ENCODE data around the gene SIPA1. TPM values are rescaled to one million over a fixed set of nuclear protein-coding genes. Genes with fewer than 3 reads are reported as not detected.
A peak's percentile ranks its signal among the peaks of the same experiment; 100 is the strongest.

The SIPA1 gene
- total RNA-seq, 2 experiments from 2014 or later = 172 to 180 TPM

DNA sequence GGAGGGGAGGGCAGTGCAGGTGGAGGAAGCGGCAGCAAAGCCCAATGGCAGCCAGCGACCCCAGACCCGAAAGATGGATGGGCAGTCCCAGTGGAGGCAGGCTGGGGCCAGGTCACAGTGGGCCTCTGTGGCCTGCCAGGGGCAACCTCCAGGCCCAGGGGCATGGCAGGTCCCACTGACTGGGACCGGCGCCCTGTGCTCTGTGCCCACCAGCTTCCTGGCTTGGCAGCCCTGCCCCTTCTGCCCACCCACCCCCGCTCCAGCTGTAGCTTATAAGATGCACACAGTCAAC lies 38.0 kb upstream of the SIPA1 start:
- no peak for DNase-seq
- ATAC-seq = no peak
- intact Hi-C loops (cut with micrococcal nuclease) = no loop called here
- Mint-ChIP-seq H3K9me3 (no peaks in the 10 kb centered on the region), H3K36me3 (ENCODE audit: low read depth) (peaks cover 6% of the 10 kb centered on the region), H3K27ac (no peak overlapping the region), H3K4me3 (no peak overlapping the region), H3K27me3 (no peaks in the 10 kb centered on the region), H3K4me1 (ENCODE audit: low read depth) (peaks cover 11% of the 10 kb centered on the region)
- CTCF ChIA-PET = no interaction called here
- POLR2A ChIA-PET = interaction anchor here (0.6 to 1.5 kb wide), 3 partner anchors 9 to 61 kb away, joined by 3 to 4 read pairs (median 3); partner anchors contain the start of gene FAM89B
- TF ChIP-seq, protein P1, sequence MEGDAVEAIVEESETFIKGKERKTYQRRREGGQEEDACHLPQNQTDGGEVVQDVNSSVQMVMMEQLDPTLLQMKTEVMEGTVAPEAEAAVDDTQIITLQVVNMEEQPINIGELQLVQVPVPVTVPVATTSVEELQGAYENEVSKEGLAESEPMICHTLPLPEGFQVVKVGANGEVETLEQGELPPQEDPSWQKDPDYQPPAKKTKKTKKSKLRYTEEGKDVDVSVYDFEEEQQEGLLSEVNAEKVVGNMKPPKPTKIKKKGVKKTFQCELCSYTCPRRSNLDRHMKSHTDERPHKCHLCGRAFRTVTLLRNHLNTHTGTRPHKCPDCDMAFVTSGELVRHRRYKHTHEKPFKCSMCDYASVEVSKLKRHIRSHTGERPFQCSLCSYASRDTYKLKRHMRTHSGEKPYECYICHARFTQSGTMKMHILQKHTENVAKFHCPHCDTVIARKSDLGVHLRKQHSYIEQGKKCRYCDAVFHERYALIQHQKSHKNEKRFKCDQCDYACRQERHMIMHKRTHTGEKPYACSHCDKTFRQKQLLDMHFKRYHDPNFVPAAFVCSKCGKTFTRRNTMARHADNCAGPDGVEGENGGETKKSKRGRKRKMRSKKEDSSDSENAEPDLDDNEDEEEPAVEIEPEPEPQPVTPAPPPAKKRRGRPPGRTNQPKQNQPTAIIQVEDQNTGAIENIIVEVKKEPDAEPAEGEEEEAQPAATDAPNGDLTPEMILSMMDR (IDR thresholded peaks at IDR 0.05) = no peak

DNA sequence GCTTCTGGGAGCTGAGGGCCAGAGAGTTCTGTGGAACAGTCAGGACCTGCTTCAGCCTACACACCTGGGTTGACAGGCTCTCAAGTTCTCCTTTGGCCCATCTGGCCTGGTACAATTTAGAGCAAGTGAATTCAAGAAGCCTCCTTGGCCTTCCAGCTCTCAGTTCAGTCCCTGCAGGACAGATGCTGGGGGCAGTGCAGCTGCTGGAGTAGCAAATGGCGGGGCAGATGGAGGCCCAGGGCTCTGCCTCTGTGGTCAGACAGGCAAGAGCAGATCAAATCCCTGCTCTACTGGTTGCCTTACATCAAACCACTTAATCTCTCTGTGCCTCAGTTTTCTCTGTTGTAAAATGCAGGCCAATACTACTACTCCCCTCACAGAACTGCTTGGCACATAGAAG lies 33.6 kb upstream of the SIPA1 start:
- H3K4me1 Mint-ChIP-seq (ENCODE audit: low read depth) = peaks cover 6% of the 10 kb centered on the region
- H3K36me3 Mint-ChIP-seq (ENCODE audit: low read depth) = peaks cover 20% of the 10 kb centered on the region
- no peak for ATAC-seq
- intact Hi-C loops (cut with micrococcal nuclease) = no loop called here
- POLR2A ChIA-PET = interaction anchor here (1.9 to 2.5 kb wide), 3 partner anchors 8 to 15 kb away, joined by 8 to 15 read pairs (median 9); partner anchors contain the start of gene KCNK7
- CTCF ChIA-PET = interaction anchor here (1.0 to 5.0 kb wide), 5 partner anchors 10 to 63 kb away, joined by 4 to 35 read pairs (median 6); partner anchors contain the start of gene EHBP1L1
- no peak overlapping the region for H3K27ac Mint-ChIP-seq
- no peak overlapping the region for H3K4me3 Mint-ChIP-seq
- no peaks in the 10 kb centered on the region for H3K27me3 Mint-ChIP-seq
- TF ChIP-seq, protein P1 (IDR thresholded peaks at IDR 0.05) = no peak
- no peaks in the 10 kb centered on the region for H3K9me3 Mint-ChIP-seq
- DNase-seq = no peak

DNA sequence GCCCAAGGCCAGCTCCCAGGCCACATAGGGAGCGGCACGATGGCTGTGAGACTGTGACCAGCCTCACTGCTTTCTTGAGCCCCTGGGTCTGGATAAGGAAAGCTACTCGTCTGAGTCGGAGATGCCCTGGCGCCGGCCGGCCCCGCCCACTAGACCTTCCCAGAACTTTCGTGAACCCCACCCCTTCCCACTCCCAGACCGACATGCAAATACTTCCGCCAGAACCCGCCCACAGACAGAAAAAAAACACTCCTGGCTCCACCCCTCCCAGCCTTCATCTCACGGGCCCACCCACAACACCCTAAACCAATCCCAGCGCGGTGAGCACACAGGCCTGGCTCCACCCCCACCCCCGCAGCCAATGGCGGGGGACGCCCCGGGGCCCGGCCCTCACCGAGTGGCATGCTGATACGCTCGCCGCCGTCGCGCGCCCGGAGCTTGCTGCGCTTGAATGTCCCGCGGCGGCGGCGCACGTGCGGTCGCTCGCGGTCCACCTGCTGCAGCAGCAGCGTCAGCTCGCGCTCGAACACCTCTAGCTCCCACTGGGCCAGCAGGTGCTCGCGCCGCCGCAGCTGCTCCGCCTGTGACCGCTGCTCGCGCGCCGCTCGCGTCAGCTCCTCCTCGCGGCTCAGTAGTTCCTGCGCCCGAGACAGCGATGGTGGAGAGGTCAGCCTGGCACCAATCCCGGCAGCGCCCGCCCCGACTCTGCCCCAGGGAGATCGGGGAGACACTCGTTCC lies 30.9 kb upstream of the SIPA1 start:
- Mint-ChIP-seq H3K4me3 (no peak overlapping the region), H3K4me1 (ENCODE audit: low read depth) (peaks cover 27% of the 10 kb centered on the region), H3K9me3 (no peaks in the 10 kb centered on the region), H3K27me3 (no peaks in the 10 kb centered on the region), H3K36me3 (ENCODE audit: low read depth) (peaks cover 23% of the 10 kb centered on the region), H3K27ac (no peak overlapping the region)
- POLR2A ChIA-PET = interaction anchor here (1.0 to 1.4 kb wide), 3 partner anchors 12 to 19 kb away, joined by 3 to 9 read pairs (median 4); no protein-coding TSS in a partner anchor
- intact Hi-C loops (cut with micrococcal nuclease) = no loop called here
- ATAC-seq = peak; percentile 67
- CTCF ChIA-PET = interaction anchor here (0.6 to 5.0 kb wide), 4 partner anchors 13 to 277 kb away, joined by 3 to 35 read pairs (median 4); no protein-coding TSS in a partner anchor
- DNase-seq = no peak
- TF ChIP-seq, protein P1 (IDR thresholded peaks at IDR 0.05) = no peak

DNA sequence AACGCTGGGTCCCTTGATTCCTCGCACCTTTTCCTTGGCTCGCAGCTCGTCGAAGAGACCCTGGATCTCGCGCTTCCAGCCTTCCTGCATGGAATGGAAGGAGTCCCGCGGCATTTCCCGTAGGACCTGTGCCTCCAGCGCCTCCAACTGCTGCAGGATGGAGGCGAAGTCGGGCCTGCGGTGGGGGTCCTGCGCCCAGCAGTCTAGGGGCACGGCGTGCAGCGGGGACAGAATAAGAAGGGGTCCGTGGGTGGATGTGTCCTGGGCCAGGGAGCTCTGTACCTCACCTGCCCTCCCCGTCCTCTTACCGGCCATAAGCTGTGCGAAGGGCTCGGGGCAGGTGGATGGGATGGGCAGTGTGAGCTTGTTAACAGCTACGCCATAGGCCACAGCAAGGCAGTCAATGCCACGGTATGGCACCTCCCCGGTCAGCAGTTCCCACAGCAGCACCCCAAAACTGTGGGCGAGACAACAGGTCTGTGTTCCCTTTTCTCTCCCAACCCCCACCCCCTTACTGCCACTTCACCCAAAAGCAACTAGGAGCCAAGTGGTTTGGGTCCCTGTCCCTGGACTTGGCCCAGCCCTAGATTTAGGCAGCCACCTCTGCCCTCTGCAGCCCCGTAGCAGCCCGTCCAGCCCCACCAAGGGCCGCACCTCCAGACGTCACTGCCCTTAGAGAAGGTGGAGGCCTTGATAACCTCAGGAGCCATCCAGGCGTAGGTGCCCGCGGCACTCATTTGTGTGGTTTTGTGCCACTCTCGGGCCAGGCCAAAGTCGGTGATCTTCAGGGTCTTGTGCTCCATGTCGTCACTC lies 30.1 kb upstream of the SIPA1 start:
- no peaks in the 10 kb centered on the region for H3K9me3 Mint-ChIP-seq
- TF ChIP-seq, protein P1 (IDR thresholded peaks at IDR 0.05) = no peak
- ChIA-PET CTCF (interaction anchor here (1.0 to 1.1 kb wide), 2 partner anchors 14 to 67 kb away, joined by 3 to 4 read pairs; no protein-coding TSS in a partner anchor), POLR2A (interaction anchor here (1.0 to 1.4 kb wide), 3 partner anchors 11 to 20 kb away, joined by 3 to 9 read pairs (median 4); no protein-coding TSS in a partner anchor)
- DNase-seq = no peak
- ATAC-seq = no peak
- H3K4me1 Mint-ChIP-seq (ENCODE audit: low read depth) = peaks cover 35% of the 10 kb centered on the region
- H3K27me3 Mint-ChIP-seq = no peaks in the 10 kb centered on the region
- H3K36me3 Mint-ChIP-seq (ENCODE audit: low read depth) = peaks cover 30% of the 10 kb centered on the region
- H3K4me3 Mint-ChIP-seq = no peak overlapping the region
- intact Hi-C loops (cut with micrococcal nuclease) = loop anchor here (2.0 kb wide), 1 partner anchor 13 kb away; the partner anchor contains the start of gene KCNK7
- H3K27ac Mint-ChIP-seq = no peak overlapping the region

Measured in activated CD8-positive, alpha-beta T cell treated with anti-CD3 and anti-CD28 coated beads for 36 hours (primary cell).